Liver (tissue), 9 donors: ENCODE results near the gene OR5J2. TPM values are rescaled to one million over a fixed set of nuclear protein-coding genes. Genes with fewer than 3 reads are reported as not detected.

Experiments used
- DNase-seq: peaks from one replicate; pipeline ENCODE4 v3.0.0-alpha.2; 2017; ENCODE audit warnings: low spot score
- H3K27ac ChIP-seq, 2 donors: one replicate each; pipeline ENCODE4 v1.7.0; 2013; ENCODE audit warnings: inconsistent platforms in 2 of 2, low read length in 2 of 2, control low read depth in 1 of 2, low read depth in 1 of 2, mild to moderate bottlenecking in 1 of 2
- H3K27me3 ChIP-seq, 4 donors: one replicate each; pipeline versions ENCODE4 v1.6.1 to v1.7.0; 2013; ENCODE audit warnings: low read length in 3 of 4, inconsistent platforms in 1 of 4, mild to moderate bottlenecking in 1 of 4, moderate library complexity in 1 of 4; ENCODE audit not compliant: control insufficient read depth in 4 of 4, insufficient read depth in 4 of 4
- H3K36me3 ChIP-seq, 4 donors: one replicate each; pipeline versions ENCODE4 v1.6.1 to v1.7.0; 2013; ENCODE audit warnings: low read length in 3 of 4, mild to moderate bottlenecking in 3 of 4, low read depth in 1 of 4, moderate library complexity in 1 of 4; ENCODE audit not compliant: control insufficient read depth in 4 of 4, insufficient read depth in 3 of 4
- H3K4me1 ChIP-seq, 4 donors: one replicate each; pipeline versions ENCODE4 v1.6.1 to v1.7.0; 2013; ENCODE audit warnings: low read length in 3 of 4, mild to moderate bottlenecking in 3 of 4, moderate library complexity in 1 of 4; ENCODE audit not compliant: control insufficient read depth in 4 of 4, insufficient read depth in 4 of 4
- H3K4me3 ChIP-seq, 3 donors: one replicate each; pipeline versions ENCODE4 v1.6.1 to v1.7.0; 2013; ENCODE audit warnings: low read length in 3 of 3, control low read depth in 1 of 3, low read depth in 1 of 3, mild to moderate bottlenecking in 1 of 3
- H3K9ac ChIP-seq, 2 donors: one replicate each; pipeline ENCODE4 v1.7.0; 2013; ENCODE audit warnings: low read length in 2 of 2, mild to moderate bottlenecking in 2 of 2, moderate library complexity in 2 of 2, control low read depth in 1 of 2, low read depth in 1 of 2
- H3K9me3 ChIP-seq, 4 donors: one replicate each; pipeline versions ENCODE4 v1.6.1 to v1.7.0; 2013; ENCODE audit warnings: low read length in 3 of 4; ENCODE audit not compliant: control insufficient read depth in 4 of 4
- EGR1 ChIP-seq, 2 donors: IDR thresholded peaks; 2 replicates each; pipeline ENCODE4 v1.6.1; 2016 to 2018; ENCODE audit warnings: antibody characterized with exemption in 2 of 2, low read depth in 2 of 2
- FOXA1 ChIP-seq: IDR thresholded peaks from 2 replicates; pipeline ENCODE4 v1.6.1; 2016; ENCODE audit warnings: antibody characterized with exemption
- FOXA2 ChIP-seq: IDR thresholded peaks from 2 replicates; pipeline ENCODE4 v1.6.1; 2016; ENCODE audit warnings: antibody characterized with exemption
- GABPA ChIP-seq, 2 donors: IDR thresholded peaks in 1 of 2; conservative IDR thresholded peaks in 1 of 2; 2 replicates each; pipeline ENCODE4 v1.6.1; 2016; ENCODE audit warnings: antibody characterized with exemption in 2 of 2, mild to moderate bottlenecking in 1 of 2, moderate library complexity in 1 of 2
- HNF4A ChIP-seq, 2 donors: conservative IDR thresholded peaks; 2 replicates each; pipeline ENCODE4 v1.6.1; 2016; ENCODE audit warnings: antibody characterized with exemption in 2 of 2, mild to moderate bottlenecking in 2 of 2
- HNF4G ChIP-seq: IDR thresholded peaks from 2 replicates; pipeline ENCODE4 v1.6.1; 2016; ENCODE audit warnings: antibody characterized with exemption
- JUND ChIP-seq, 2 donors: IDR thresholded peaks; 2 replicates each; pipeline ENCODE4 v1.6.1; 2016; ENCODE audit warnings: antibody characterized with exemption in 2 of 2
- NR2F2 ChIP-seq: IDR thresholded peaks from 2 replicates; pipeline ENCODE4 v1.6.1; 2016; ENCODE audit warnings: antibody characterized with exemption
- RAD21 ChIP-seq, 2 donors: IDR thresholded peaks; 2 replicates each; pipeline ENCODE4 v1.6.1; 2016; ENCODE audit warnings: antibody characterized with exemption in 2 of 2, mild to moderate bottlenecking in 2 of 2
- RXRA ChIP-seq, 2 donors: IDR thresholded peaks; 2 replicates each; pipeline ENCODE4 v1.6.1; 2017 to 2018; ENCODE audit warnings: antibody characterized with exemption in 2 of 2, mild to moderate bottlenecking in 1 of 2
- SP1 ChIP-seq: IDR thresholded peaks from 2 replicates; pipeline ENCODE4 v1.6.1; 2018; ENCODE audit warnings: antibody characterized with exemption, mild to moderate bottlenecking
- TAF1 ChIP-seq: conservative IDR thresholded peaks from 2 replicates; pipeline ENCODE4 v1.6.1; 2016; ENCODE audit warnings: antibody characterized with exemption, mild to moderate bottlenecking
- YY1 ChIP-seq: IDR thresholded peaks from 2 replicates; pipeline ENCODE4 v1.6.1; 2016; ENCODE audit warnings: antibody characterized with exemption, mild to moderate bottlenecking
- WGBS: extraction: QIAGEN DNeasy Blood & Tissue Kit; methylation state at CpG from one replicate; pipeline ENCODE4 v1.1.7; 2013; 5-methylcytosine and 5-hydroxymethylcytosine counted together
- polyA plus RNA-seq, 2 donors: library from polyadenylated mRNA; stranded (reverse) in 1 of 2; unstranded in 1 of 2; fragments of 200-250 nt in 1 of 2; fragments of >200 nt in 1 of 2; fragmentation: Nextera tagmentation in 1 of 2; extraction: Ambion mirVana in 1 of 2; gene quantifications; one replicate each; pipeline versions ENCODE4 v1.2.1 to v1.2.3, GENCODE V29; 2013 to 2015
- total RNA-seq, 2 donors: library from RNA; depleted of rRNA; stranded (reverse); fragments of >200 nt; gene quantifications; one replicate each; pipeline ENCODE4 v1.2.3, GENCODE V29; 2014
- TF ChIP-seq, protein P1 (sequence below): IDR thresholded peaks from 2 replicates; pipeline ENCODE4 v1.6.1; 2016; ENCODE audit warnings: antibody characterized with exemption
- TF ChIP-seq, protein P2 (sequence below): IDR thresholded peaks from 2 replicates; pipeline ENCODE4 v1.6.1; 2016; ENCODE audit warnings: antibody characterized with exemption
- TF ChIP-seq, protein P3 (sequence below): IDR thresholded peaks from 2 replicates; pipeline ENCODE4 v1.6.1; 2016; ENCODE audit warnings: antibody characterized with exemption, mild to moderate bottlenecking
- TF ChIP-seq, protein P4 (sequence below): IDR thresholded peaks from 2 replicates; pipeline ENCODE4 v1.6.1; 2016; ENCODE audit warnings: antibody characterized with exemption
- donor health status: healthy.
- donor health status: healthy.
- donor health status: healthy.
- donor health status: healthy.
- donor health status: healthy.

Gene OR5J2
- total and polyA plus RNA-seq, 4 donors: not detected

GRCh38 chr11:56197367-56197766 lies 20.9 kb downstream of the OR5J2 start:
- WGBS: 55% methylated on average over 2 of the region's 2 CpGs
- TF ChIP-seq, protein P1, sequence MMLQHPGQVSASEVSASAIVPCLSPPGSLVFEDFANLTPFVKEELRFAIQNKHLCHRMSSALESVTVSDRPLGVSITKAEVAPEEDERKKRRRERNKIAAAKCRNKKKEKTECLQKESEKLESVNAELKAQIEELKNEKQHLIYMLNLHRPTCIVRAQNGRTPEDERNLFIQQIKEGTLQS: no peak
- TF ChIP-seq TAF1 (no peak), SP1 (no peak), HNF4G (no peak), FOXA2 (no peak), FOXA1 (no peak), HNF4A (conservative IDR thresholded peaks at IDR 0.05) (no peak), EGR1 (IDR thresholded peaks at IDR 0.05; ENCODE audit: low read depth in 2 of 2) (no peak), NR2F2 (no peak)
- TF ChIP-seq, protein P2, sequence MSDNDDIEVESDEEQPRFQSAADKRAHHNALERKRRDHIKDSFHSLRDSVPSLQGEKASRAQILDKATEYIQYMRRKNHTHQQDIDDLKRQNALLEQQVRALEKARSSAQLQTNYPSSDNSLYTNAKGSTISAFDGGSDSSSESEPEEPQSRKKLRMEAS: no peak
- TF ChIP-seq, protein P3, sequence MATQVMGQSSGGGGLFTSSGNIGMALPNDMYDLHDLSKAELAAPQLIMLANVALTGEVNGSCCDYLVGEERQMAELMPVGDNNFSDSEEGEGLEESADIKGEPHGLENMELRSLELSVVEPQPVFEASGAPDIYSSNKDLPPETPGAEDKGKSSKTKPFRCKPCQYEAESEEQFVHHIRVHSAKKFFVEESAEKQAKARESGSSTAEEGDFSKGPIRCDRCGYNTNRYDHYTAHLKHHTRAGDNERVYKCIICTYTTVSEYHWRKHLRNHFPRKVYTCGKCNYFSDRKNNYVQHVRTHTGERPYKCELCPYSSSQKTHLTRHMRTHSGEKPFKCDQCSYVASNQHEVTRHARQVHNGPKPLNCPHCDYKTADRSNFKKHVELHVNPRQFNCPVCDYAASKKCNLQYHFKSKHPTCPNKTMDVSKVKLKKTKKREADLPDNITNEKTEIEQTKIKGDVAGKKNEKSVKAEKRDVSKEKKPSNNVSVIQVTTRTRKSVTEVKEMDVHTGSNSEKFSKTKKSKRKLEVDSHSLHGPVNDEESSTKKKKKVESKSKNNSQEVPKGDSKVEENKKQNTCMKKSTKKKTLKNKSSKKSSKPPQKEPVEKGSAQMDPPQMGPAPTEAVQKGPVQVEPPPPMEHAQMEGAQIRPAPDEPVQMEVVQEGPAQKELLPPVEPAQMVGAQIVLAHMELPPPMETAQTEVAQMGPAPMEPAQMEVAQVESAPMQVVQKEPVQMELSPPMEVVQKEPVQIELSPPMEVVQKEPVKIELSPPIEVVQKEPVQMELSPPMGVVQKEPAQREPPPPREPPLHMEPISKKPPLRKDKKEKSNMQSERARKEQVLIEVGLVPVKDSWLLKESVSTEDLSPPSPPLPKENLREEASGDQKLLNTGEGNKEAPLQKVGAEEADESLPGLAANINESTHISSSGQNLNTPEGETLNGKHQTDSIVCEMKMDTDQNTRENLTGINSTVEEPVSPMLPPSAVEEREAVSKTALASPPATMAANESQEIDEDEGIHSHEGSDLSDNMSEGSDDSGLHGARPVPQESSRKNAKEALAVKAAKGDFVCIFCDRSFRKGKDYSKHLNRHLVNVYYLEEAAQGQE: no peak

DNA sequence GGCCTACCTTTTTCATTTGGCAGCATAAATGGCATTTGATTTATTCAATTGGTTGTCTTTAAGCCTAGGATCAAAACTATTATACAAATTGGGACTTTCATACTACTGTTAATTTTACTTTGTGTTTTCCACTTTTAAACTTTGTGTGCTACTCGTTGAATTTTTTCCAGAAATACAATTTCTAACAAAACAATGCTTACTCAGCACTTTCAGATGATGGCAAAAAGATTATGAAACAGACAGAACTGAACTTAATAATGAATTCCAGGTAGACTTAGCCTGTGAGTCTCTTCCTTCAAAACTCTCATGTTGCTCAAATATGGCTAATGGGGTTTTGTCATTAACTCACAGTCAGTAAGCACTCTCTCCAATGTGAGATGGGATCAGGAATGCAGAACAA lies 31.4 kb downstream of the OR5J2 start:
- TF ChIP-seq JUND (IDR thresholded peaks at IDR 0.05): no peak
- Histone ChIP-seq H3K27me3 (no peaks in the 10 kb centered on the region), H3K9ac (no peak overlapping the region), H3K9me3 (no peaks in the 10 kb centered on the region), H3K4me1 (no peaks in the 10 kb centered on the region), H3K36me3 (no peaks in the 10 kb centered on the region), H3K27ac (no peak overlapping the region), H3K4me3 (no peak overlapping the region)
- no peak for DNase-seq
- 41% methylated on average over 1 of the region's 1 CpG for WGBS

More at GRCh38 chr11:56197367-56197766, 20.9 kb downstream of the OR5J2 start:
- Histone ChIP-seq H3K36me3 (no peaks in the 10 kb centered on the region), H3K27me3 (no peaks in the 10 kb centered on the region), H3K4me1 (no peaks in the 10 kb centered on the region), H3K4me3 (no peak overlapping the region), H3K9me3 (no peaks in the 10 kb centered on the region), H3K9ac (no peak overlapping the region), H3K27ac (no peak overlapping the region)
- DNase-seq: no peak

DNA sequence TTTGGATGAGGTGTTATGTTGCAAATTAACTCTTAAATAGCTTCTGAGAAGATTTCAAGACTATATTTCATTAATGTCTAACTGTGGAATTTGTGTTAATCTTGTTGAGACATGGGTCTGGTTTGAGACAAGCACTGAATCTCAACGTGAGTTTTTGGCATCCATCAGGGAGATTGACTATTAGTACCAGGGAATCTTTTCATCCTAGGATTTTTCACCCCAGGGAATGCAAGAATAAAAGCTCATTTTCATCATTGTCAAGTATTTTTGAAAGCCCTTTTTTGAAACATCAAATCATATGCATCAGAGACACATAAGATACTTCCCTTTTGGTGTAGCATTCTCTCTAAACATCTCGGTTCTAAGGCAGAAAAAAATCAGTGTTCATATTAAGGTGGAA lies 38.1 kb downstream of the OR5J2 start:
- peaks cover 0 to 2% (median 0%) of the 10 kb centered on the region in 4 donors for H3K9me3 ChIP-seq
- WGBS: 57% methylated on average over 2 of the region's 2 CpGs
- no peak overlapping the region for H3K4me3 ChIP-seq
- H3K27ac ChIP-seq: no peak overlapping the region
- H3K27me3 ChIP-seq: no peaks in the 10 kb centered on the region
- H3K9ac ChIP-seq: no peak overlapping the region
- no peak for DNase-seq
- no peaks in the 10 kb centered on the region for H3K4me1 ChIP-seq
- H3K36me3 ChIP-seq: no peaks in the 10 kb centered on the region
- TF ChIP-seq FOXA2 (no peak), GABPA (IDR thresholded peaks at IDR 0.05 in 1 of 2, conservative IDR thresholded peaks at IDR 0.05 in 1 of 2) (no peak), RAD21 (IDR thresholded peaks at IDR 0.05) (no peak), JUND (IDR thresholded peaks at IDR 0.05) (no peak), HNF4A (conservative IDR thresholded peaks at IDR 0.05) (no peak), SP1 (no peak), HNF4G (no peak), TAF1 (no peak), YY1 (no peak), FOXA1 (no peak), EGR1 (IDR thresholded peaks at IDR 0.05; ENCODE audit: low read depth in 2 of 2) (no peak), RXRA (IDR thresholded peaks at IDR 0.05) (no peak)
- TF ChIP-seq, protein P3: no peak
- TF ChIP-seq, protein P2: no peak
- TF ChIP-seq, protein P1: no peak
- TF ChIP-seq, protein P4, sequence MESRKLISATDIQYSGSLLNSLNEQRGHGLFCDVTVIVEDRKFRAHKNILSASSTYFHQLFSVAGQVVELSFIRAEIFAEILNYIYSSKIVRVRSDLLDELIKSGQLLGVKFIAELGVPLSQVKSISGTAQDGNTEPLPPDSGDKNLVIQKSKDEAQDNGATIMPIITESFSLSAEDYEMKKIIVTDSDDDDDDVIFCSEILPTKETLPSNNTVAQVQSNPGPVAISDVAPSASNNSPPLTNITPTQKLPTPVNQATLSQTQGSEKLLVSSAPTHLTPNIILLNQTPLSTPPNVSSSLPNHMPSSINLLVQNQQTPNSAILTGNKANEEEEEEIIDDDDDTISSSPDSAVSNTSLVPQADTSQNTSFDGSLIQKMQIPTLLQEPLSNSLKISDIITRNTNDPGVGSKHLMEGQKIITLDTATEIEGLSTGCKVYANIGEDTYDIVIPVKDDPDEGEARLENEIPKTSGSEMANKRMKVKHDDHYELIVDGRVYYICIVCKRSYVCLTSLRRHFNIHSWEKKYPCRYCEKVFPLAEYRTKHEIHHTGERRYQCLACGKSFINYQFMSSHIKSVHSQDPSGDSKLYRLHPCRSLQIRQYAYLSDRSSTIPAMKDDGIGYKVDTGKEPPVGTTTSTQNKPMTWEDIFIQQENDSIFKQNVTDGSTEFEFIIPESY: no peak
